ENCODE results near the gene DNAAF9.

DNAAF9 gene

GRCh38 chr20:3413393-3413889 is 6.0 kb upstream of the DNAAF9 start:
- Histone ChIP-seq H3K9ac (ENCODE audit: low read length) (no peak overlapping the region), H2AK5ac (ENCODE audit: low read length, severe bottlenecking) (no peak overlapping the region), H3K79me1 (replicated peaks; ENCODE audit: low read length, poor library complexity, severe bottlenecking) (no peaks in the 10 kb centered on the region), H3K36me3 (ENCODE audit: control insufficient read depth in 1 of 2, insufficient read depth in 2 of 2, low read depth in 1 of 2, low read length in 2 of 2) (no peaks in the 10 kb centered on the region), H3K4ac (ENCODE audit: low read depth in 1 of 2, low read length in 2 of 2) (no peak overlapping the region), H4K8ac (ENCODE audit: low read length) (no peak overlapping the region), H3K27ac (ENCODE audit: low read length, poor library complexity, severe bottlenecking) (no peak overlapping the region), H2BK120ac (ENCODE audit: low read depth, low read length) (no peak overlapping the region), H3K18ac (ENCODE audit: low read depth in 1 of 2, low read length in 2 of 2) (no peak overlapping the region), H2BK5ac (ENCODE audit: low read depth, low read length, poor library complexity, severe bottlenecking) (no peak overlapping the region), H3K23ac (ENCODE audit: low read length in 2 of 2) (no peak overlapping the region), H3K4me3 (ENCODE audit: insufficient read depth in 1 of 2, low read depth in 1 of 2, low read length in 2 of 2) (no peak overlapping the region), H3K14ac (ENCODE audit: low read length in 2 of 2) (no peak overlapping the region), H3K4me2 (ENCODE audit: low read length, poor library complexity, severe bottlenecking) (no peak overlapping the region), H4K91ac (ENCODE audit: low read length) (no peak overlapping the region), H2BK12ac (ENCODE audit: low read length in 2 of 2) (no peak overlapping the region), H3K4me1 (ENCODE audit: control insufficient read depth, insufficient read depth, low read depth, low read length) (no peaks in the 10 kb centered on the region), H3K9me3 (ENCODE audit: control insufficient read depth, low read length) (no peaks in the 10 kb centered on the region), H3K27me3 (ENCODE audit: control insufficient read depth in 1 of 2, insufficient read depth in 1 of 2, low read length in 2 of 2) (peaks cover 0 to 5% of the 10 kb centered on the region in 2 experiments), H2BK15ac (ENCODE audit: low read depth, poor library complexity, severe bottlenecking) (no peak overlapping the region), H2AFZ (ENCODE audit: low read depth, low read length) (no peak overlapping the region)
- DNase-seq, result no peak
- WGBS, result no CpG with 5 or more reads among the region's 4 CpGs

- Histone ChIP-seq H3K4ac (ENCODE audit: low read depth in 1 of 2, low read length in 2 of 2) (no peak overlapping the region), H3K36me3 (ENCODE audit: control insufficient read depth in 1 of 2, insufficient read depth in 2 of 2, low read depth in 1 of 2, low read length in 2 of 2) (no peaks in the 10 kb centered on the region), H3K9me3 (ENCODE audit: control insufficient read depth, low read length) (no peaks in the 10 kb centered on the region), H3K4me1 (ENCODE audit: control insufficient read depth, insufficient read depth, low read depth, low read length) (no peaks in the 10 kb centered on the region), H2BK5ac (ENCODE audit: low read depth, low read length, poor library complexity, severe bottlenecking) (no peak overlapping the region), H3K23ac (ENCODE audit: low read length in 2 of 2) (no peak overlapping the region), H4K8ac (ENCODE audit: low read length) (no peak overlapping the region), H3K27ac (ENCODE audit: low read length, poor library complexity, severe bottlenecking) (no peak overlapping the region), H3K9ac (ENCODE audit: low read length) (no peak overlapping the region), H2AFZ (ENCODE audit: low read depth, low read length) (no peak overlapping the region), H3K79me1 (replicated peaks; ENCODE audit: low read length, poor library complexity, severe bottlenecking) (no peaks in the 10 kb centered on the region), H4K91ac (ENCODE audit: low read length) (no peak overlapping the region), H2AK5ac (ENCODE audit: low read length, severe bottlenecking) (no peak overlapping the region), H2BK120ac (ENCODE audit: low read depth, low read length) (no peak overlapping the region), H3K14ac (ENCODE audit: low read length in 2 of 2) (no peak overlapping the region), H2BK12ac (ENCODE audit: low read length in 2 of 2) (no peak overlapping the region), H3K4me2 (ENCODE audit: low read length, poor library complexity, severe bottlenecking) (no peak overlapping the region), H3K18ac (ENCODE audit: low read depth in 1 of 2, low read length in 2 of 2) (no peak overlapping the region), H3K4me3 (ENCODE audit: insufficient read depth in 1 of 2, low read depth in 1 of 2, low read length in 2 of 2) (no peak overlapping the region), H3K27me3 (ENCODE audit: control insufficient read depth in 1 of 2, insufficient read depth in 1 of 2, low read length in 2 of 2) (peaks cover 0 to 5% of the 10 kb centered on the region in 2 experiments), H2BK15ac (ENCODE audit: low read depth, poor library complexity, severe bottlenecking) (no peak overlapping the region)
- 90% methylated on average over 7 of the region's 11 CpGs for WGBS
- no peak for DNase-seq
Observed at GRCh38 chr20:3412600-3413392, 5.3 kb upstream of the DNAAF9 start.

GRCh38 chr20:3410464-3410863 is 3.0 kb upstream of the DNAAF9 start:
- no peak overlapping the region for H4K91ac ChIP-seq (ENCODE audit: low read length)
- H3K18ac ChIP-seq (ENCODE audit: low read depth in 1 of 2, low read length in 2 of 2), result no peak overlapping the region
- no peak overlapping the region for H3K14ac ChIP-seq (ENCODE audit: low read length in 2 of 2)
- H2BK12ac ChIP-seq (ENCODE audit: low read length in 2 of 2), result no peak overlapping the region
- no peak overlapping the region for H4K8ac ChIP-seq (ENCODE audit: low read length)
- 96% methylated on average over 2 of the region's 2 CpGs for WGBS
- H3K36me3 ChIP-seq (ENCODE audit: control insufficient read depth in 1 of 2, insufficient read depth in 2 of 2, low read depth in 1 of 2, low read length in 2 of 2), result no peaks in the 10 kb centered on the region
- no peak overlapping the region for H2AK5ac ChIP-seq (ENCODE audit: low read length, severe bottlenecking)
- H2BK5ac ChIP-seq (ENCODE audit: low read depth, low read length, poor library complexity, severe bottlenecking), result no peak overlapping the region
- no peak overlapping the region for H2BK15ac ChIP-seq (ENCODE audit: low read depth, poor library complexity, severe bottlenecking)
- H3K4me1 ChIP-seq (ENCODE audit: control insufficient read depth, insufficient read depth, low read depth, low read length), result no peaks in the 10 kb centered on the region
- no peak overlapping the region for H3K27ac ChIP-seq (ENCODE audit: low read length, poor library complexity, severe bottlenecking)
- H3K4me3 ChIP-seq (ENCODE audit: insufficient read depth in 1 of 2, low read depth in 1 of 2, low read length in 2 of 2), result no peak overlapping the region
- H2AFZ ChIP-seq (ENCODE audit: low read depth, low read length), result no peak overlapping the region
- DNase-seq, result no peak
- no peak overlapping the region for H3K4ac ChIP-seq (ENCODE audit: low read depth in 1 of 2, low read length in 2 of 2)
- H3K9ac ChIP-seq (ENCODE audit: low read length), result no peak overlapping the region
- H3K27me3 ChIP-seq (ENCODE audit: control insufficient read depth in 1 of 2, insufficient read depth in 1 of 2, low read length in 2 of 2), result peaks cover 0 to under 1% of the 10 kb centered on the region in 2 experiments
- H3K4me2 ChIP-seq (ENCODE audit: low read length, poor library complexity, severe bottlenecking), result no peak overlapping the region
- no peak overlapping the region for H3K23ac ChIP-seq (ENCODE audit: low read length in 2 of 2)
- H2BK120ac ChIP-seq (ENCODE audit: low read depth, low read length), result no peak overlapping the region
- no peaks in the 10 kb centered on the region for H3K9me3 ChIP-seq (ENCODE audit: control insufficient read depth, low read length)
- H3K79me1 ChIP-seq (replicated peaks; ENCODE audit: low read length, poor library complexity, severe bottlenecking), result no peaks in the 10 kb centered on the region

GRCh38 chr20:3409417-3409816 is 1.9 kb upstream of the DNAAF9 start:
- Histone ChIP-seq H2BK12ac (ENCODE audit: low read length in 2 of 2) (no peak overlapping the region), H3K36me3 (ENCODE audit: control insufficient read depth in 1 of 2, insufficient read depth in 2 of 2, low read depth in 1 of 2, low read length in 2 of 2) (no peaks in the 10 kb centered on the region), H3K27me3 (ENCODE audit: control insufficient read depth in 1 of 2, insufficient read depth in 1 of 2, low read length in 2 of 2) (no peaks in the 10 kb centered on the region), H2BK5ac (ENCODE audit: low read depth, low read length, poor library complexity, severe bottlenecking) (no peak overlapping the region), H2AK5ac (ENCODE audit: low read length, severe bottlenecking) (no peak overlapping the region), H3K18ac (ENCODE audit: low read depth in 1 of 2, low read length in 2 of 2) (no peak overlapping the region), H4K91ac (ENCODE audit: low read length) (no peak overlapping the region), H2BK15ac (ENCODE audit: low read depth, poor library complexity, severe bottlenecking) (no peak overlapping the region), H3K4ac (ENCODE audit: low read depth in 1 of 2, low read length in 2 of 2) (no peak overlapping the region), H3K4me1 (ENCODE audit: control insufficient read depth, insufficient read depth, low read depth, low read length) (peaks cover 1% of the 10 kb centered on the region), H3K14ac (ENCODE audit: low read length in 2 of 2) (no peak overlapping the region), H2BK120ac (ENCODE audit: low read depth, low read length) (no peak overlapping the region), H3K27ac (ENCODE audit: low read length, poor library complexity, severe bottlenecking) (no peak overlapping the region), H2AFZ (ENCODE audit: low read depth, low read length) (no peak overlapping the region), H3K9me3 (ENCODE audit: control insufficient read depth, low read length) (no peaks in the 10 kb centered on the region), H3K9ac (ENCODE audit: low read length) (no peak overlapping the region), H3K4me2 (ENCODE audit: low read length, poor library complexity, severe bottlenecking) (no peak overlapping the region), H4K8ac (ENCODE audit: low read length) (no peak overlapping the region), H3K23ac (ENCODE audit: low read length in 2 of 2) (no peak overlapping the region), H3K79me1 (replicated peaks; ENCODE audit: low read length, poor library complexity, severe bottlenecking) (no peaks in the 10 kb centered on the region), H3K4me3 (ENCODE audit: insufficient read depth in 1 of 2, low read depth in 1 of 2, low read length in 2 of 2) (no peak overlapping the region)
- DNase-seq, result no peak
- WGBS, result 99% methylated on average over 10 of the region's 10 CpGs
